EL (cell line): ENCODE measurements around the gene HAO2.

Source experiments
- DNase-seq: peaks from one replicate; pipeline ENCODE4 v3.0.0-alpha.2; 2016

HAO2 gene

GRCh38 chr1:119442756-119443155 is 74.2 kb downstream of the HAO2 start:
- DNase-seq: no peak
